NCI-H2227 (cell line): Measurements from ENCODE around the gene KLK12.

Source experiments
- DNase-seq: peaks from one replicate; lab custom pipeline; 2025; ENCODE audit not compliant: unreplicated experiment; lab: John Stamatoyannopoulos, UW

KLK12 gene

GRCh38 chr19:51034704-51035103 lies at the start of gene KLK12:
Gene KLK12 (minus strand): TSS chr19:51035002. CDS start chr19:51034621, 381 bp downstream.
- DNase-seq = no peak

- DNase-seq = no peak
Observed at GRCh38 chr19:51084505-51084904, 49.7 kb upstream of the KLK12 start.

- no peak for DNase-seq
Observed at GRCh38 chr19:51083783-51084182, 49.0 kb upstream of the KLK12 start.

GRCh38 chr19:51083181-51083580 lies 48.4 kb upstream of the KLK12 start:
- no peak for DNase-seq

GRCh38 chr19:51082611-51083010 lies 47.8 kb upstream of the KLK12 start, which contains the start of gene KLK14:
Gene KLK14 (minus strand): TSS chr19:51082887. CDS start chr19:51082614, 273 bp downstream.
- DNase-seq = no peak

- no peak for DNase-seq
Observed at GRCh38 chr19:51081476-51081875, 46.7 kb upstream of the KLK12 start.

GRCh38 chr19:51079481-51080110 lies 44.8 kb upstream of the KLK12 start:
- no peak for DNase-seq

- DNase-seq = no peak
Observed at GRCh38 chr19:51078731-51079130, 43.9 kb upstream of the KLK12 start.

- no peak for DNase-seq
Observed at GRCh38 chr19:51078104-51078503, 43.3 kb upstream of the KLK12 start.

GRCh38 chr19:51076631-51077213 lies 41.9 kb upstream of the KLK12 start:
- no peak for DNase-seq

GRCh38 chr19:51075998-51076397 lies 41.2 kb upstream of the KLK12 start:
- no peak for DNase-seq

GRCh38 chr19:51071095-51071405 lies 36.2 kb upstream of the KLK12 start:
- DNase-seq = no peak

GRCh38 chr19:51070334-51071094 lies 35.7 kb upstream of the KLK12 start:
- no peak for DNase-seq

GRCh38 chr19:51066393-51067186 lies 31.8 kb upstream of the KLK12 start:
- DNase-seq = no peak

- DNase-seq = no peak
Observed at GRCh38 chr19:51065221-51065960, 30.6 kb upstream of the KLK12 start.

GRCh38 chr19:51064534-51065220 lies 29.9 kb upstream of the KLK12 start, which contains the start of gene KLK13:
Gene KLK13 (minus strand): TSS chr19:51065092. CDS start chr19:51065067, 25 bp downstream.
- no peak for DNase-seq

- DNase-seq = no peak
Observed at GRCh38 chr19:51063664-51064063, 28.9 kb upstream of the KLK12 start.

- no peak for DNase-seq
Observed at GRCh38 chr19:51060973-51061372, 26.2 kb upstream of the KLK12 start.

GRCh38 chr19:51060336-51060735 lies 25.5 kb upstream of the KLK12 start:
- no peak for DNase-seq

GRCh38 chr19:51059715-51060114 lies 24.9 kb upstream of the KLK12 start:
- no peak for DNase-seq
